ENCODE results near the gene TBCD.
"Not testable (repeated sequence)": the region's sequence is repeated elsewhere in the genome, so short reads cannot be mapped to it uniquely, and the experiment has no call there.

Gene TBCD

GRCh38 chr17:82989051-82989450, 237.2 kb downstream of the TBCD start:
- not testable (repeated sequence) for DNase-seq (ENCODE audit: low read depth in 2 of 2, low spot score in 1 of 2)

GRCh38 chr17:82989881-82990280, 238.0 kb downstream of the TBCD start:
- no peak for DNase-seq (ENCODE audit: low read depth in 2 of 2, low spot score in 1 of 2)

DNA sequence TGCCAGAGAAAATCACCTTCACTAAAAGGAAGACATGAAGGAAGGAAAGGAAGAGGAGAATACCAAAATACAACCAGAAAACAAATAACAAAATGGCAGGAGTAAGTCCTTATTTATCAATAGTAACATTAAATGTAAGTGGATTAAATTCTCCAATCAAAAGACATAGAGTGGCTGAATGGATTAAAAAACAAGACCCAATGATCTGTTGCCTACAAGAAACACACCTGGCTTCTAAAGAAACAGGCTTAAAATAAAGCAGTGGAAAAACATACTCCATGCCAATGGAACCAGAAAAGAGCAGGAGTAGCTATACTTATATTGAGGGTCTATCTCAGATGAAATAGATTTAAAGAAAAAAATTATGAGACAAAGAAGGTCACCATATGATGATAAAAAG, 241.1 kb downstream of the TBCD start:
- DNase-seq (ENCODE audit: low read depth in 2 of 2, low spot score in 1 of 2): no peak
